GM18505 (cell line): Measurements from ENCODE around the gene LRRC3B.

Experiments
- ATAC-seq: cut with Tn5 transposase; IDR thresholded peaks from one replicate; pipeline ENCODE4 v1.9.1; 2021; ENCODE audit not compliant: unreplicated experiment
- POLR2A ChIP-seq: IDR thresholded peaks from 4 replicates; pipeline ENCODE4 v1.6.1; 2011; ENCODE audit warnings: borderline replicate concordance; ENCODE audit not compliant: insufficient read depth, insufficient read length; ENCODE audit errors: extremely low read depth

Gene LRRC3B

DNA sequence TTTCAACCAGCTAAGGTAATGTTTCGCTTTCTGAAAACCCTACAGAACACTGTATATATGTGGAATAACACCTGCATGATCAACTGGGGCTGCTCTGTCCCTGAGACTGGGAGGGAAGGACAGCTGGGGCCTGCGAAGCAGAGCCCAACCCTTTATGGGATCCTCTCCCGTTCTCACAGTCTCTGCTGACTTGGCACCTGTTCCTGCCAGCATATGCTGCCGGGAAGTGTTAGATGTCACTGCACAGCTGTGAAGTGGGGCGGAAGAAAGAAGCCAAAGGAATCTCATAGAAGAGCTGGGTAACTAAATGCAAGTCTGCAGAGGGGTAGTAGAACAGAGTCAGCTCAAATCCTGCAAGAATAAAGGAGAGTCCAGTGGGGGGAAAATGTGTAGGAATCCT, 29.6 kb downstream of the LRRC3B start:
- no peak for TF ChIP-seq POLR2A
- ATAC-seq = no peak

DNA sequence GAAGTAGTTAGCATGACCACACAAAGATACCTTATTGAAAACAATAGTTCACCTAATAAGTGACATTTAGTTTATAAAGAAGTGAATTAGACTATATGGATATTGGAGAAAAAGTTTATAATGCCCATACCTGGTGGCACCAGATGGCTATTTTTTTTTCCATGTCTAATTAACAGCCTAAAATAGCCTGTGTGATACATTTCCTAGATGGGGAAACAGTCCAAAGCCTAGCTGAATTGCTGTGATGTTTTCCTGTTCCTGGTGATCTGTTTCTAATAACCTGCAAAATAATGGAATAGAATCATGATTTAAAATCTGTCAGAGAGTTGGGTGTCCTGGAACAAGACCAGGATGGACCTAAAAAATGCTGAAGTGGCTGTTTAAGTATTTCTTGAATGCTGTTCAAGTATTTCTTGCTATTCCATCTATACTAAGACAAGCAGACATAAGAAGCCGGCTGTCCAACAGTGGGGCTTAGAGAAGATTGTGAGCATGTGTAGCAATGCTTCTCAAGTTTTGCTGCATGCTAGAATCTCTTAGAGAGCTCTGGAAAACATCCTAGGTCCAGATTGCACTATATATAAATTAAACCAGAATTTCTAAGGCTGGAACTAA, 31.3 kb downstream of the LRRC3B start:
- no peak for TF ChIP-seq POLR2A
- ATAC-seq = no peak

DNA sequence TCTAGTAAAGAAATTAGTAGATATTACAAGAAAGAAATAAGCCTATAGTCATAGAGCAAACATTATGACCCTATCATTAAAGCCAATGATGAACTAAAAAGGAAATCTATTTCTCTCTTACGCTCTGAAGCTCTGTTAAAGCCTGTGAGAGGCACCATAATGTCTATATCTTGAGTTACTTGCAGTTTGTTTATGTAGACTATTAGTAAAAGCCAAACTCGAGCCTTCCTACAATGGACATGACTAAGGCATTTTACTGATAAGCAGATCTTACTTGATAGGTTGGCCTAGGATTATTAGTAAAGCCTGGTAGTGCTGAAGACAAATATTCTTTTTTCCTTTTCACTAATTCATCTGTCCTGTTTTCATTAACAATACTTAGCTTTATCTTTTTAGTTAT, 32.7 kb downstream of the LRRC3B start:
- TF ChIP-seq POLR2A = no peak

GRCh38 chr3:26657348-26657976, 34.9 kb downstream of the LRRC3B start:
- no peak for ATAC-seq
- no peak for TF ChIP-seq POLR2A

More for the DNA sequence above, 32.7 kb downstream of the LRRC3B start:
- no peak for ATAC-seq

- ATAC-seq = no peak
- no peak for TF ChIP-seq POLR2A
These were observed 45.6 kb downstream of the LRRC3B start for GRCh38 chr3:26668171-26668570.

GRCh38 chr3:26668696-26669095, 46.1 kb downstream of the LRRC3B start:
- TF ChIP-seq POLR2A = no peak
- no peak for ATAC-seq

- no peak for TF ChIP-seq POLR2A
- ATAC-seq = no peak
These were observed 52.8 kb downstream of the LRRC3B start for GRCh38 chr3:26675336-26675735.

DNA sequence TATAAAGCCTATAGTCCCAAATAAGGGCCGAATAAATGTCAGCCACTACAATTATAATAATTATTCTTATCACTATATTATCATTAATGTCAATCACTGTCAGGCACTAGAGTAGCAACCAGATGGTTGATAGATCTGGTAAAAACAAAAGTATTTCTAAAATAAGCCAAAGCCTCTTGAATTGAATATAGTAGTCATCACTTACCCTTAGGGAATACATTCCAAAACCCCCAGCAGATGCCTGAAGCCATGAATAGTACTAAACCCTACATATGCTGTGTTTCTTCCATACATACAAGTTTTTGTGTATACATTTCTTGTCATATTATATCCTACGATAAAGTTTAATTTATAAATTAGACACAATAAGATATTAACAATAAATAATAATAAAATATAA, 59.1 kb downstream of the LRRC3B start:
- no peak for ATAC-seq
- no peak for TF ChIP-seq POLR2A

DNA sequence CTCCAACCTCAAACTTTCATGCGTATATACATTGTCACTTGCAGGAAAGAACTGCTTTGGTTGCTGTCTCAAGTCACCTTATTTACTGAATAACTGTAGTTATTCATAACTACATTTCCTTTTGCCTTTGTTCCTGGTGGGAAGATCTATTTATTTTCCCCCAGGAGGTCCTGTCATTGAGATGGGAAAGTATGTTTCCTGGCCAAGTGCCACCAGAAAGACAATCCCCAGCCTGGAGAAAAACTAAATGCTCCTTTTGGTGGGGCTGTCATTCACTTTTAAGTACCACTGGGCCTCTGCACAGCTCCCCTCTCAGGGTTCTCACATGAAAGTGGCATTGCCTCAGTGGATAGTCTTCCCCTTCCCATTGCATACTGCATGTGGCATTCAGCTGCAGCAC, 59.8 kb downstream of the LRRC3B start:
- ATAC-seq = no peak

DNA sequence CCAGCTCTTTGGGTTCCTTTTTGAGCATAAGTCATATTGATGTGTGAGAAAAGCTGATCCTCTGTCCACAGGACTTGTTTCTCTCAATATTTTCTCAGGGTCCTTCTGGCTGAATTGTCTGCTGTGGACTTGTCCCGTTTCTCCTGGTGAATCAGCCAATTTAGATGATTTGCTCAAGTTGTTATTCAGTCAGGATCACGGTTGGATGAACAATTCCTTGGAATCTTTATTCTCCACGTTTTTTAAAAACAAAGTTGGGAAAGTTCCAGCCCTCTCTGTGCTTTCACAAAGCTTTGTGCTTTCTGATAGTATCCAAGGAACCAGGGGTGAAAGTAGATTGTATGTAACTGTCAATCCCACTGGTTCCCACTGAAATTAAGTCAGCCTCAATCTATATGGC, 61.3 kb downstream of the LRRC3B start:
- no peak for TF ChIP-seq POLR2A

More for the DNA sequence above, 59.8 kb downstream of the LRRC3B start:
- no peak for TF ChIP-seq POLR2A

GRCh38 chr3:26687466-26687865, 64.9 kb downstream of the LRRC3B start:
- ATAC-seq = no peak

More for the DNA sequence above, 61.3 kb downstream of the LRRC3B start:
- ATAC-seq = no peak

GRCh38 chr3:26699553-26699952, 77.0 kb downstream of the LRRC3B start:
- no peak for ATAC-seq

More at GRCh38 chr3:26687466-26687865, 64.9 kb downstream of the LRRC3B start:
- TF ChIP-seq POLR2A = no peak

DNA sequence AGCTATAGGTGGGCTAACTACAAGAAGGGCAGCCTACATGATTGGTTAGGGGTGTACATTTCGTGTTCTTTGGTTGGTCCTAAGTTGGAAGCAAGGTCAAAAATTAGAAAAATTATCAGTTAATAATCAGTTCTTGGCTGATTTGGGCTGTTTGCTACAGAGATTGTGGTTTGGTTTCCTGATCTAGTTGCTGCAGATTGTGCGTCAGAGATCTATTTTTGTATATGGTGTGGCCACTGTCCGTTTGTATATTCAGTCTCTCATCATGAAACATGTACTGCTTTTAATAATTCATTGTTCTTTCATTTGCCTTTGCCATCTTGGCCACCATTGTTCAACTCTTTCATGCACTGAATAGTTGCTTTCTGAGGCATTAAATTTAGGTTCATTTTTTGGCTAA, 80.9 kb downstream of the LRRC3B start:
- no peak for TF ChIP-seq POLR2A
- no peak for ATAC-seq

More at GRCh38 chr3:26699553-26699952, 77.0 kb downstream of the LRRC3B start:
- no peak for TF ChIP-seq POLR2A

GRCh38 chr3:26704736-26705135, 82.2 kb downstream of the LRRC3B start:
- TF ChIP-seq POLR2A = no peak
- ATAC-seq = no peak
